Progenitor cell of endocrine pancreas (in vitro differentiated cells): Measurements from ENCODE around the gene ACBD3. TPM values are rescaled to one million over a fixed set of nuclear protein-coding genes. Genes with fewer than 3 reads are reported as not detected.

ENCODE experiments used
- DNase-seq: peaks from one replicate; pipeline ENCODE4 v3.0.0; 2021; ENCODE audit warnings: low spot score; ENCODE audit not compliant: unreplicated experiment
- H3K27ac Mint-ChIP-seq: 2 replicates; pipeline ENCODE4 v1.8.0; 2021; ENCODE audit warnings: mild to moderate bottlenecking, moderate library complexity, mixed read lengths
- H3K27me3 Mint-ChIP-seq: 2 replicates; pipeline ENCODE4 v1.8.0; 2021; ENCODE audit warnings: mixed read lengths
- H3K36me3 Mint-ChIP-seq: 2 replicates; pipeline ENCODE4 v1.8.0; 2022; ENCODE audit warnings: mixed read lengths; ENCODE audit not compliant: insufficient read depth
- H3K4me1 Mint-ChIP-seq: 2 replicates; pipeline ENCODE4 v1.8.0; 2021; ENCODE audit warnings: low read depth, mixed read lengths
- H3K4me3 Mint-ChIP-seq: 2 replicates; pipeline ENCODE4 v1.8.0; 2021; ENCODE audit warnings: low read depth, mild to moderate bottlenecking, moderate library complexity, mixed read lengths
- H3K9me3 Mint-ChIP-seq: 2 replicates; pipeline ENCODE4 v1.8.0; 2021; ENCODE audit warnings: low read depth, mixed read lengths
- CTCF ChIP-seq: fragments of 200-600 bp; sonication (generic); IDR thresholded peaks from one replicate; pipeline ENCODE4 v1.5.0; 2021; ENCODE audit warnings: antibody characterized with exemption, mild to moderate bottlenecking; ENCODE audit not compliant: unreplicated experiment
- total RNA-seq: library from RNA; stranded (reverse); gene quantifications from 2 replicates; pipeline ENCODE4 v1.2.1, GENCODE V29; 2021

ACBD3 gene
- total RNA-seq, 1 donor from 2014 or later = 29.3 TPM

- peaks cover 15% of the 10 kb centered on the region for H3K36me3 Mint-ChIP-seq
- DNase-seq = no peak
- H3K4me3 Mint-ChIP-seq = no peak overlapping the region
- no peak for TF ChIP-seq CTCF
- H3K27me3 Mint-ChIP-seq = no peaks in the 10 kb centered on the region
- H3K9me3 Mint-ChIP-seq = no peaks in the 10 kb centered on the region
- peak overlapping the region; percentile 41 for H3K27ac Mint-ChIP-seq
- H3K4me1 Mint-ChIP-seq = no peaks in the 10 kb centered on the region
Measured at GRCh38 chr1:226164154-226164553, 22.4 kb downstream of the ACBD3 start.

GRCh38 chr1:226162898-226163297, 23.6 kb downstream of the ACBD3 start:
- no peaks in the 10 kb centered on the region for H3K4me1 Mint-ChIP-seq
- no peak for DNase-seq
- H3K27ac Mint-ChIP-seq = peak overlapping the region; percentile 64
- H3K4me3 Mint-ChIP-seq = no peak overlapping the region
- no peak for TF ChIP-seq CTCF
- H3K9me3 Mint-ChIP-seq = no peaks in the 10 kb centered on the region
- H3K27me3 Mint-ChIP-seq = no peaks in the 10 kb centered on the region
- peaks cover 15% of the 10 kb centered on the region for H3K36me3 Mint-ChIP-seq

GRCh38 chr1:226158983-226159382, 27.6 kb downstream of the ACBD3 start:
- Mint-ChIP-seq H3K27me3 (no peaks in the 10 kb centered on the region), H3K4me3 (no peak overlapping the region), H3K4me1 (no peaks in the 10 kb centered on the region), H3K9me3 (no peaks in the 10 kb centered on the region), H3K36me3 (peaks cover 12% of the 10 kb centered on the region), H3K27ac (no peak overlapping the region)
- DNase-seq = no peak
- no peak for TF ChIP-seq CTCF

- peaks cover 12% of the 10 kb centered on the region for H3K36me3 Mint-ChIP-seq
- H3K27me3 Mint-ChIP-seq = no peaks in the 10 kb centered on the region
- TF ChIP-seq CTCF = no peak
- no peaks in the 10 kb centered on the region for H3K9me3 Mint-ChIP-seq
- H3K27ac Mint-ChIP-seq = no peak overlapping the region
- DNase-seq = no peak
- H3K4me1 Mint-ChIP-seq = no peaks in the 10 kb centered on the region
- no peak overlapping the region for H3K4me3 Mint-ChIP-seq
Measured at GRCh38 chr1:226158457-226158856, 28.1 kb downstream of the ACBD3 start.

GRCh38 chr1:226157761-226158316, 28.7 kb downstream of the ACBD3 start:
- no peaks in the 10 kb centered on the region for H3K9me3 Mint-ChIP-seq
- no peak overlapping the region for H3K27ac Mint-ChIP-seq
- H3K27me3 Mint-ChIP-seq = no peaks in the 10 kb centered on the region
- peaks cover 11% of the 10 kb centered on the region for H3K36me3 Mint-ChIP-seq
- no peak for DNase-seq
- H3K4me1 Mint-ChIP-seq = no peaks in the 10 kb centered on the region
- H3K4me3 Mint-ChIP-seq = no peak overlapping the region
- no peak for TF ChIP-seq CTCF
